ENCODE data around the gene MECP2.
A peak's percentile ranks its signal among the peaks of the same experiment; 100 is the strongest.

The MECP2 gene

GRCh38 chrX:154015581-154016264, 81.8 kb downstream of the MECP2 start:
- no peak for DNase-seq (ENCODE audit: extremely low spot score)
- POLR2A ChIA-PET, result no interaction called here
- TF ChIP-seq CTCF (IDR thresholded peaks at IDR 0.05; ENCODE audit: control extremely low read depth, extremely low read depth, low read depth, missing control alignments), result no peak
- CTCF ChIA-PET, result interaction anchor here (1.8 kb wide), 1 partner anchor 36 kb away, joined by 5 read pairs; no protein-coding TSS in a partner anchor

- CTCF ChIA-PET, result interaction anchor here (0.8 to 3.5 kb wide), 15 partner anchors 8 to 406 kb away, joined by 3 to 18 read pairs (median 8); partner anchors contain the start of genes RPL10 and TMEM187
- no peak for DNase-seq (ENCODE audit: extremely low spot score)
- POLR2A ChIA-PET, result no interaction called here
- TF ChIP-seq CTCF (IDR thresholded peaks at IDR 0.05; ENCODE audit: control extremely low read depth, extremely low read depth, low read depth, missing control alignments), result no peak
These were observed 82.8 kb downstream of the MECP2 start for GRCh38 chrX:154014429-154015380.

- CTCF ChIA-PET, result interaction anchor here (0.7 to 3.5 kb wide), 25 partner anchors 9 to 407 kb away, joined by 3 to 18 read pairs (median 5); partner anchors contain the start of genes RPL10 and TMEM187
- peak; percentile 71 for TF ChIP-seq CTCF (IDR thresholded peaks at IDR 0.05; ENCODE audit: control extremely low read depth, extremely low read depth, low read depth, missing control alignments)
- DNase-seq (ENCODE audit: extremely low spot score), result peak; percentile 67
- POLR2A ChIA-PET, result no interaction called here
These were observed 83.7 kb downstream of the MECP2 start for GRCh38 chrX:154013614-154014360.

- no peak for TF ChIP-seq CTCF (IDR thresholded peaks at IDR 0.05; ENCODE audit: control extremely low read depth, extremely low read depth, low read depth, missing control alignments)
- POLR2A ChIA-PET, result no interaction called here
- CTCF ChIA-PET, result interaction anchor here (0.7 to 3.5 kb wide), 20 partner anchors 9 to 87 kb away, joined by 3 to 18 read pairs (median 5); partner anchors contain the start of gene TMEM187
- DNase-seq (ENCODE audit: extremely low spot score), result no peak
These were observed 84.5 kb downstream of the MECP2 start for GRCh38 chrX:154013001-154013421.

- TF ChIP-seq CTCF (IDR thresholded peaks at IDR 0.05; ENCODE audit: control extremely low read depth, extremely low read depth, low read depth, missing control alignments), result no peak
- no peak for DNase-seq (ENCODE audit: extremely low spot score)
- ChIA-PET POLR2A (no interaction called here), CTCF (interaction anchor here (0.7 to 3.5 kb wide), 15 partner anchors 8 to 59 kb away, joined by 3 to 18 read pairs (median 9); partner anchors contain the start of gene TMEM187)
These were observed 85.1 kb downstream of the MECP2 start for GRCh38 chrX:154012336-154012991.
